A673 (cell line): ENCODE data around the gene LILRB3.

Source experiments
- EZH2 ChIP-seq: fragments of 200-600 bp; sonication (generic); IDR thresholded peaks from 2 replicates; pipeline ENCODE4 v1.6.1; 2017; ENCODE audit warnings: borderline replicate concordance, low read depth, mild to moderate bottlenecking, mixed read lengths, antibody characterized with exemption, low read length; ENCODE audit not compliant: poor library complexity, severe bottlenecking
- TF ChIP-seq, protein P1 (sequence below): fragments of 300-800, 200-600 bp; sonication (generic); conservative IDR thresholded peaks from 2 replicates; pipeline ENCODE4 v1.5.1; 2017; ENCODE audit warnings: low read depth, mild to moderate bottlenecking, antibody characterized with exemption, low read length, moderate library complexity, mixed read lengths

DNA sequence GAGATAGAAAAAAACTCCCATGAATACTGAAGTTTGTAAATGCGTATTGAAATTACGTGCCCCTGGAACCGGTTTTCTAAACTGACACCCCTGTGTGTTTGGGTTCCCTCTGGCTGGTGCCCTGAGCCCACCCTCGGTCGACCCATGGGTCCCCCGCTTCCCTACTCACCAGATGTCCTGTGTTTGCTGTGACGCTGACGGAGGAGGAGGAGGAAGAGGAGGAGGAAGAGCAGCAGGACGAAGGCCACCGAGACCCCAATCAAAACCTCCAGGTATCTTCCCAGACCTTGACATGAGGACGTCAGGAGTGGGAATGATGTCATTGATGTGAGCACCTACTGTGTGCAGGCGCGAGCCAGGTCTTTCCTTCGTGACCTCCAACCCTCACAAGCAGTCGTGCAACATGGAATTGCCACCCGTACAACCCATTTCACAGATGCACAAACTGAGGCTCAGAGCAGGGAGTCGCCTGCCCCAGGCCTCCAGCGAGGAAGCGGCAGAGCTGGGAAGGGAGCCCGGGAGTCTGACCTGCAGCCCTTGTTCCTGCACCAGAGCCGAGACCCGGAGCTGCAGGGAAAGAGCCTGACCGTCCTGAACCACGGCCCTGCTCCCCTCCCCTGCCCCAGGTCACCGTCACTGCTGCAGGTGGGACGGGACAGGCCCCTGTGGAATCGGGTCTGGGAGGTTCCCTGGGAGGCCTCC is 3.7 kb downstream of the LILRB3 start:
- TF ChIP-seq, protein P1, sequence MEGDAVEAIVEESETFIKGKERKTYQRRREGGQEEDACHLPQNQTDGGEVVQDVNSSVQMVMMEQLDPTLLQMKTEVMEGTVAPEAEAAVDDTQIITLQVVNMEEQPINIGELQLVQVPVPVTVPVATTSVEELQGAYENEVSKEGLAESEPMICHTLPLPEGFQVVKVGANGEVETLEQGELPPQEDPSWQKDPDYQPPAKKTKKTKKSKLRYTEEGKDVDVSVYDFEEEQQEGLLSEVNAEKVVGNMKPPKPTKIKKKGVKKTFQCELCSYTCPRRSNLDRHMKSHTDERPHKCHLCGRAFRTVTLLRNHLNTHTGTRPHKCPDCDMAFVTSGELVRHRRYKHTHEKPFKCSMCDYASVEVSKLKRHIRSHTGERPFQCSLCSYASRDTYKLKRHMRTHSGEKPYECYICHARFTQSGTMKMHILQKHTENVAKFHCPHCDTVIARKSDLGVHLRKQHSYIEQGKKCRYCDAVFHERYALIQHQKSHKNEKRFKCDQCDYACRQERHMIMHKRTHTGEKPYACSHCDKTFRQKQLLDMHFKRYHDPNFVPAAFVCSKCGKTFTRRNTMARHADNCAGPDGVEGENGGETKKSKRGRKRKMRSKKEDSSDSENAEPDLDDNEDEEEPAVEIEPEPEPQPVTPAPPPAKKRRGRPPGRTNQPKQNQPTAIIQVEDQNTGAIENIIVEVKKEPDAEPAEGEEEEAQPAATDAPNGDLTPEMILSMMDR: no peak
- no peak for TF ChIP-seq EZH2
